RKO (cell line): Measurements from ENCODE around the gene FAM83F.
"Not testable (repeated sequence)": the region's sequence is repeated elsewhere in the genome, so short reads cannot be mapped to it uniquely, and the experiment has no call there.

Experiments used
- DNase-seq: peaks from one replicate; pipeline ENCODE4 v3.0.0-alpha.2; 2016; ENCODE audit warnings: low spot score

The FAM83F gene

DNA sequence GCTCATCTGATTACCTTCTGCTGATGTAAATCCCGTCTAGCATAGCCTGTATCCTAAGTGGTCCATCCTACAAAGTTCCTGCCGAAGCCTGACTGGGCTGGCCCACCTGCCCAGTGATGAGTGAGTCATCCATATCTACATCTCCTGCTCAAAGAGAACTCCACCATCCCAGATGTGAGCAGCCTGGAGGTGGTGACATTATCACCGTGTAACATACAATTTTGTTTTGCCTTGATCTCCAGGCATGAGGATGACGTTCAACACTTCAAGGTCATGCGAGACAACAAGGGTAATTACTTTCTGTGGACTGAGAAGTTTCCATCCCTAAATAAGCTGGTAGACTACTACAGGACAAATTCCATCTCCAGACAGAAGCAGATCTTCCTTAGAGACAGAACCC, 29.0 kb upstream of the FAM83F start:
- no peak for DNase-seq

DNA sequence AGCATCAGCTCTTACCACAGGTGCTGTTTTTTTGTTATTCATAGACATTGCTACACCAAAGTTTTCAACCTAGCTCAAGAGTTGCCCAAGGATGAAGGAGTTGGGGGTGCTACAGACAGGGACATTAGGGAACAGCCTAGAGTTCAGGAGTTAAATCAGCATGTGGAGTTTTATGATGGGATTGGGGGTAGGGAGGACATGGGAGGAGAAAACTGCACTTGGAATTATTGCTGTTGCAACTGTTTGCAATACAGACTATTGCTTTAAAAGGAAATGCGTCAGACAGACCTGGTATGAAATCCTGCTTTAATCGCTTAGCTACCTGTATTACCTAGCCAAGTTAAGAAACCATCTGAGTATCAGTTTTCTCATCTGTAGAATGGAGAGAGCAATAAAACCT, 28.3 kb upstream of the FAM83F start:
- no peak for DNase-seq

DNA sequence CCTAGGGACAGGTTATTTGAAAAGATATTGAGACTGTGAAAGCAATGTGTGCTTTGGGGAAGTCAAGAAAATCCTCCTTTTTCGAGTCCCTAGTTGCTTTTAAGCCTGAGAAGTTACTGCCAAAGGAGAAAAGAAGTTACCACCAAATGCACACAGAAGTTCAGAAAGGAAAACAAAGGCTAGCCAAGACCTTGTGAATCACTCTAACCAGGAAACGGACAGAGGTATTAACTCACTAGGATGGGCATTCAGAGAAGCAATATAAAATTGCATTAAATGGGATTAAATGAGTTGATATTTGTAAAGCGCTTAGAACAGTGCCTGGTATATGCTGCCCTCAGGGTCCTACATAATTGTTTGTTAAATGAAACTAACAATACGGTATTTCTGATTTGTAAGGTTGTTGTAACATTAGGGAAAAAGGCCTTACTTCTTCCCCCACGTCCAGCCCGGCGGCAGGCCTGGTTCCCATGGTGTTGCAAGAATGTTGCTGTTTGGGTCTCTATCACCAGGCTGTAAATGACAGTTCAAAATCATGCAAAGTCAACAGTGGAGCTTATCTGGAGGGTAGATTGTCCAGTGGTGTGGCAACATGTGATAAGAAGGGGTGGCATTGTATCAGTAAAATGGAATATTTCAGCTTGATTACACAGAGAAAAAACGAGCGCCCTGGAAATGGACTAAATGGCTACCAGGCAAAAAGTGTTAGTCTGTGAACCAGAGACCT, 27.5 kb upstream of the FAM83F start:
- no peak for DNase-seq

DNA sequence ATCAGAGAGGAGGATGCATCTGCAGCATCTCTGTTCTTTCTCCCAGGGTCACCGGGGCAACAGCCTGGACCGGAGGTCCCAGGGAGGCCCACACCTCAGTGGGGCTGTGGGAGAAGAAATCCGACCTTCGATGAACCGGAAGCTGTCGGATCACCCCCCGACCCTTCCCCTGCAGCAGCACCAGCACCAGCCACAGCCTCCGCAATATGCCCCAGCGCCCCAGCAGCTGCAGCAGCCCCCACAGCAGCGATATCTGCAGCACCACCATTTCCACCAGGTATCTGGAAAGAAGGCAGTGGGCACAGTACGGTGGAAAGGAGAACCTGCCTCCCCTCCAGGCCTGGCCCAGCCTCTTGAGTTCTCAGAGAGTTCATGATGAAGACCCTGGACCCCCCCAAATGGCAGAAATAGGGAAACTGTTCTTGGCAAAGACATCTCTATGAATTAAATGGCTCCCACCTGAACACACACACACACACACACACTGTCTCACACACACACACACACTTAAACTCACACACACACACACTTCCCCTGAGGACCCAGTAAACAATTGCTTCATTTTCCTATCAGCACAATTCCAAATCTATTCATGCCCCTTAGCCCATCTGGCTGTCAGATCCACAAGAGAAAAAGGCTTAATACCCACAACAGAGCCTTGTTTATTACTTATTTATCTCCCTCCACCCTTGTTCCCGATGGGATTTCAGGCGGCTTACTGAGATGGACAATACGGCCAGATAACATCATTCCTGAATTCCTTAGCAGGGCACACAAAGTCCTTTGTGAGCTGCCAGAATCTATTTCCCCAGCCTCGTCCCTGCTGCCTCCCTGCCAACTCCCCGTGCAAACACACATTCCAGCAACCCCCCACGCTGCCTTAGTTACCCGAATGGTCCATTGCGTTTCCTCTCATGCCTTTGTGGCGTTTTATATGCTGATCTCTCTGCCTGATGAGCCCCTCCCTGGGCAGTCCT, 26.5 kb upstream of the FAM83F start:
- no peak for DNase-seq

- DNase-seq: no peak
Observed at GRCh38 chr22:39970742-39971141, 24.0 kb upstream of the FAM83F start.

- no peak for DNase-seq
Observed at GRCh38 chr22:39972641-39973040, 22.1 kb upstream of the FAM83F start.

- no peak for DNase-seq
Observed at GRCh38 chr22:39973656-39974055, 21.1 kb upstream of the FAM83F start.

DNA sequence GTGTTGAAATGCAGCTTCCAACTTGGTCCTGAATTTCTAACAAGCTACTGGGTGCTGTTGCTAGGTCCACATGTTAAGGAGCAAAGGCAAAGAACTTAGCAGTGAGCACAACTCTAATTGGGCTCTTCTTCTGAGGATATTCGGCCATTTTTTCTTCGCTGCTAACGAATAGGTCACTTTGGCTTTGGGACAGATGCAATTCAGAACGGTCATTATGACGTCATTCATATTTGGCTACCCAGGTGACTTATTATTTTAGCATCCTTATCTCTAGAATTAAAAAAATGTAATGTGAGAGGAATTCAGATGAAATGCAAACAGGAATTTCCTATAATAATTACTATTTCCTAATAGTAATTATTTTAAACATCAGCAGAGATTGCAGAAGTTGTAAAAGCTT, 20.7 kb upstream of the FAM83F start:
- no peak for DNase-seq

DNA sequence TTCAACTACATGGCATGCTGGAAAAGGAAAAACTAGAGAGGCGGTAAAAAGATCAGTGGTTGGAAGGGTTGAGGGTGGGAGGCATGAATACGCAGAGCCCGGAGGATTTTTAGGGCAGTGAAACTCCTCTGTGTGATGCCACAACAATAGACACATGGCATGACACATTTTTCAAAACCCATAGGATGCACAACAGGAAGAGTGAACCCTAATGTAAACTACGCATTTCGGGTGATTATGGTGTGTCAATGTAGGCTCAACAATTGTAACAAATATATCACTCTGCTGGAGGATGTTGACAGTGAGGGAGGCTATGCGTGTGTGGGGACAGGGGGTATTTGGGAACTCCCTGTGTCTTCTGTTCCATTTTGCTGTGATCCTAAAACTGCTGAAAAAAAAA, 15.7 kb upstream of the FAM83F start:
- no peak for DNase-seq

DNA sequence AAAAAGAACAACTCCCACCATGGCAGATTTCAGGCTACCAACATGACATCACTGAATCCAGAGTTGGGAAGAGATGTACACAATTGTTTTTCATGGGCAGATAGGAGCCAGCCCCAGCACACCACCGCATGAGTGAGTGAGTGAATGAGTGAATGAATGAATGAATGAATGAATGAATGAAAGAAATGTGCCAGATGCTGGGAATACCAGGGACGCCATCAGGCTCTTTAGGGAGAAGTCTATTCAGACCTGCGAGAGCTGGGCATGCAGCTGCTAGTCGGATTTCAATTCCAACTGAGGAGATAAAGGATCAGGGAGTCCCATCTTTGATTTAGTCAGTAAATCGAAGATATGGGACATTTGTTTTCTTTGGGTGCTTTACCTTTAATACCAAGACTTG, 15.3 kb upstream of the FAM83F start:
- DNase-seq: no peak

- DNase-seq: no peak
Observed at GRCh38 chr22:39980596-39980995, 14.2 kb upstream of the FAM83F start.

DNA sequence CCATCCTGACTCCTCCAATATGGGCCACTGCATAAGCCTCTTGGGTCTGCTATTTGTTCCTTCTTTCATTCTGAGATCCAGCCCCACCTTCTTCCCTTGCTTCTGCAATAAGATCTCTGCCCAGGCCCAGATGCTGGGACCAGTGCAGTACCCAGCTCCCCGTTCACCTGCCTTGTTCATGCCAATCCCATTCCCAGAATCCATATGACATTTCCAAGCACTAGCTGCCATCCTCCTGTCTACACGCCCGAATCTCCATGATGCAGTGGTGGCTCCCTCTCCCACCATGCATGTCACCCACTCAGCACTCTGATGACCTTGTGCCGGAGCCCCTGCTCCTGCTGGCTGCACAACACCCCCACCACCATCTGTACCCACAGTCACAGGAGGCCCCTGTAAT, 11.4 kb upstream of the FAM83F start:
- DNase-seq: no peak

DNA sequence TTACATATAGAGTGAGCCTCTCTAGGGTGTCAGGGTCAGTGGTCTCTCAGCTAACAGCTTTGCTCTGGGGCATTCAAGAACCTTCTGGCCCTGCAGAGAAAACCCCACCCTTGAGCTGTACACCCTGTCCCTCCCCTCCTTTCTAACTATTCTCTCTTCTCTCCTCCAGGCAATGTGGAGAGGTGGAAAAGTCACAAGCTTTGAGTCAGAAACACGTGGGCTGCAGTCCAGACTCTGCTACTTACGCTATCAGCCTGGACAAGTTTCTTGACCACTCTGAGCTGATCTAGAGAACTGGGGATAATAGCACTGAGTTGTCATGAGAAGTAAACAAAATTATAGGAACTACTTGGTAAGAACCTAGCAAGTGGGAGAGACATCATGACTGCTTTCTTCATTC, 10.7 kb upstream of the FAM83F start:
- no peak for DNase-seq

DNA sequence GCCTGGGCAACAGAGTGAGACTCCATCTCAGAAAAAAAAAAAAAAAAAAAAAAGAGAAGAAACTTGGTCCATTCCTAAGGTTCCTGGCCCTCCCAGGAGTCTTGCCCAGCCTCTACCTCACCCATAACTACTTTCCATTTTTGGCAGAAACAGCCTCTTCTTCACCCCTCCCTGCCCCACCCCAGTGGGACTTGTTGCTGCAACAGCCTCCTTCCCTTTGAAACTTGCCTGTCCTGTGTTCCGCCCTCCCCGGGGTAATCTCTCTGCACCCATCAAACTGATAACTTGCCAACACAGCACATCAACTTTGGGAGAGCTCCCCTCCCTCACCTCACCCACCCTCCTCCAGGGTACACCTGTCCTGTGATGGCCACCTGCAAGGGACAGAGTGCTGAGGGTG, 10.0 kb upstream of the FAM83F start:
- DNase-seq: no peak

DNA sequence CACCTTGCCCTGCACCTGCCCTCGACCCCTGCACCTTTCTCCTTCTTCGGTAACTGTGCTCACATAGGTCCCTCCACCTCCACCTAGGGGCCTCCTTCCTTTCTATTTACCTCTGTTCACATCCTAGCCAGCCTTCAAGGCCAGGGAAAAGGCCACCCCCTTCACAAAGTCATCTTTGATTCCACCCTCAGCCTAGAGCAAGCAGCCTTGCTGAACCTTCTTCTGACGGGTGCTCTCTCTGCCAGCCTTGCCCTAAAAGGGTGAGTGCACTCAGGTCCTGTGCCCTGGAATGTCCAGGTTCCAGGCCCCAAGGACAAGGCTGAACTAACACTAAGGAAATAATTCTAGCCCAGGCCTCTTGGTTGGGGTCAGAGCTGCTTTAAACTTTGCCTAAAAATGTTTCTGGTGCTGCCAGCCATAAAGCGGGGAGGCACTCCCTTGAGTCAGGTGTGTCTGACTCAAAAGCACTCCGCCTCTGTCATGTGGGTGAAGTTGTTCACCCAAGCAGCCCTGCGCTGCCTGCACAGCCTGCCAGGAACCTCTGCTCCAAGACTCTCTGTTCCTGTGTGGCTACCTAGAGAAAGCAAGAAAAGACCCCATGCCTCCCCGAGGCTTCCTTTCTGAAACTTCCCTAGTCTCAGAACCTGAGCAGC, 9.2 kb upstream of the FAM83F start:
- no peak for DNase-seq

DNA sequence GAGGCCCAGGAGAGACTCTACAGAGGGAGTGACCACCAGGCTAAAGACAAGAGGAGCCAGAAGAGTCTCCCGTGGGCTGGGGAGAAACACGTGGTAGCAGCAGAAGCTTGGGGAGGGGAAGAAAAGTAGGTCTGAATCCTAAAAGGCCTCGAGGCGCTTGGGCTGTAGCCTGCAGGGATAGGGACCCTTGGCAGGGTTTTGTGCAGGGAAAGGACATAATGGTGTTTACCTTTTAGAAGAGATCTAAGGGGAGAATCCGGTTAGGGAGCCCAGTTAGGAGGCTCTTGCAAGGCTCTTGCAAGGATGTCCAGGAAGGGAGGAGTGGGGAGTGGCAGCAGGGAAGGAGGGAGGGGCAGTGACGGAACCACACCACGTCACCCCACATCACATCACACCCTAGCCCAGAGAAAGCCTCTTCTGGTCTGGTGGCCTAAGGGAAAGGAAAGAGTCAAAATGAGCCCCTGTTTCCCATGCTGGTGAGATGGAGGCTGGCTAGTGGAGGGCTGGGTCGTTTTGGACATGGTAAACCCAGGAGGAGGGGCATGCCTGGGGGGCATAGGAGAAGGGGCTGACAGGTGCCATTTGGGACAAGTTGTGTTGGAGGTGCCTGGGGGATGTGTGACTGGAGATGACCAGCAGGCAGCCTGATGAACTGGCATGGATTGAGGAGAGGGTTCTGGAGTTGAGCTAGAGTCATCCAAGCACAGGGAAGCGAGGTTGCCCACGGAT, 6.2 kb upstream of the FAM83F start:
- DNase-seq: no peak

DNA sequence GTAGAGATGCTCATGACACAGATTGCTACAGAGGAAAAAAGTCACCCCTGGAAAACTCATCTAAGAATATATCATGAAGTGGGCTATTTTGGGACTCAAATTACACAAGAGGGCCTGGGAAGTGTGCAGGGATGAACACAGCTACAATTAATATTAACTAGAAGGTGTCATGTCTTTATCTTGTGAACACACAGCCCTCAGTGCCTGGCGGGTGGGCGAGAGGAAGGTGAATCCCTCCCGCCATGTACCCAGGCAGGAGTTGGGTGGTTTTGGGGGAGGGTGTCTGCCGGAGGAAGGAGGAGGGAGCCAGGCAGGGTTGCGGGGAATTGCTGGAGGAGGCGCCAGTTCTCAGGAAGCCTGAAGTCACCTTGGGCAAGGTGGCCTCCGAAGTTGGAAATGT, 5.1 kb upstream of the FAM83F start:
- no peak for DNase-seq

DNA sequence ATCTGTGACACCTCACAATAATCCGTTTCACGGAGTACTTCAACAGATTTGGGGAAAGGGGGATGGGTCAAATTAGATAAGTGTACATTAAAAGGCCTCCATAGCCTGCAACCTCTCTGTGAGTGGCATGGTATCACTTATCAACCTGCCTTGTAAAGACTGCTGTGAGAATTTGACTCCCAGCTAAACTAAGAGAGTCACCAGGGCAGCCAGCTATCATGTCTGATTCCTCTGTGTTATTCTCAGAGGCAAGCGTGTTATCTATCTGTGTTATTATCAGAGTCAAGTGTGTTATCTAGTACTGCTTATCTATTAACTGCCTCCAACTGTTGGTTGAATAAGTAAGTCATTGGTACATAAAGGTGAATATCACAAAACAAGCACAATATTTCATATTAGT, 4.1 kb upstream of the FAM83F start:
- DNase-seq: no peak

GRCh38 chr22:39991159-39991860, 3.4 kb upstream of the FAM83F start:
- no peak for DNase-seq

DNA sequence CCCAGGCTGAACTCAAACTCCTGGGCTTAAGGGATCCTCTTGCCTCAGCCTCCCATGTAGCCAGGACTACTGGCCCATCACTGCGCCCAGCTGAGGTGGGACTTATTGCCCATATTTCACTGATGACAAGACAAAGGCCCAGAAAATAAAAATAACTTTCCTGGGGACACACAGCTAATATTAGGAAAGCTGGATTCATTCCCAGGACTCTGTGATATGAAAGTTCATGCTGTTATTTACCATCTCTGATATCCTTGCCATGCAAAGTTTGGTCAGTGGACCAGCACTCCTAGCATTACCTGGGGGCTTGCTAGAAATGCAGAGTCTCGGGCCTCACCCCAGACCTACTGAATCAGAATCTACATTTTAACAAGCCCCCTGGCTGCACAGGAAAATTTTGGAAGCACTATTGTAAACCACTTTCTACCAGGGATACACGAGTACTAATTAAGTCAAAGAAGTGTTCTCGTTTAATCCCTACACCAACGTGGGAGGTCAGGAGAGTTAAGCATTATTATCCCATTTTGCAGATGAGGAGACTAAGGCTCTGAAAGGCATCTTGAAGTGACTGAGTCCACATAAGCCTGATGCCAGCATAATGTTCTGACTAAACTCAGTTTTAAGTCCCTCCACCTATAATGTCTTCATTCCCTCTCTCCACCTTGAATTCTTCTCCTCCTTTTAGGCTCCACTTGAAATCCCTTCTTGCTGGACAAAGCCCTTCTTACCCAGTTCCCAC, 2.5 kb upstream of the FAM83F start:
- DNase-seq: no peak

- not testable (repeated sequence) for DNase-seq
Observed at GRCh38 chr22:39992894-39993293, 1.9 kb upstream of the FAM83F start.
